Activated effector memory CD4-positive, alpha-beta T cell treated with anti-CD3 and anti-CD28 coated beads, Interleukin-2, amount 50 U/mL, for 16 hours (primary cell): Measurements from ENCODE around the gene HOXA6.

Source experiments
- DNase-seq: peaks from one replicate; pipeline ENCODE4 v3.0.0-alpha.2; 2020

The HOXA6 gene

GRCh38 chr7:27147199-27148030 lies at the start of gene HOXA6:
TSS of gene HOXA6 (minus strand) at chr7:27147774. CDS start at chr7:27147749, 25 bp downstream.
- DNase-seq = no peak

GRCh38 chr7:27196287-27196767 lies 48.8 kb upstream of the HOXA6 start:
- DNase-seq = peak; percentile 93

GRCh38 chr7:27194686-27195379 lies 47.3 kb upstream of the HOXA6 start:
- DNase-seq = no peak

GRCh38 chr7:27194002-27194352 lies 46.4 kb upstream of the HOXA6 start:
- no peak for DNase-seq

- DNase-seq = peak; percentile 30
These were observed 45.9 kb upstream of the HOXA6 start for GRCh38 chr7:27193335-27194001.

- peak; percentile 68 for DNase-seq
These were observed 45.2 kb upstream of the HOXA6 start for GRCh38 chr7:27192546-27193334.

- peak; percentile 61 for DNase-seq
These were observed 44.4 kb upstream of the HOXA6 start for GRCh38 chr7:27191833-27192545.

- DNase-seq = peak; percentile 57
These were observed 43.7 kb upstream of the HOXA6 start for GRCh38 chr7:27191161-27191731.

GRCh38 chr7:27189997-27190748 lies 42.6 kb upstream of the HOXA6 start:
- DNase-seq = peak; percentile 47

- peak; percentile 60 for DNase-seq
These were observed 41.9 kb upstream of the HOXA6 start for GRCh38 chr7:27189295-27189996.

- peak; percentile 69 for DNase-seq
These were observed 41.1 kb upstream of the HOXA6 start for GRCh38 chr7:27188386-27189294.

- DNase-seq = peak; percentile 62
These were observed 40.2 kb upstream of the HOXA6 start for GRCh38 chr7:27187475-27188385.

GRCh38 chr7:27186668-27187474 lies 39.3 kb upstream of the HOXA6 start:
- DNase-seq = no peak

GRCh38 chr7:27185854-27186667 lies 38.5 kb upstream of the HOXA6 start:
- peak; percentile 62 for DNase-seq

- DNase-seq = peak; percentile 62
These were observed 37.7 kb upstream of the HOXA6 start, which contains the start of gene HOXA11 for GRCh38 chr7:27185013-27185853. TSS of gene HOXA11 (minus strand) at chr7:27185232. CDS start at chr7:27185144, 88 bp downstream.
